Mucosa of descending colon (tissue), 3 donors: ENCODE results near the gene ZNF302. TPM values are rescaled to one million over a fixed set of nuclear protein-coding genes. Genes with fewer than 3 reads are reported as not detected.

Source experiments
- ATAC-seq: fragments of 200-7000 bp; cut with Tn5 transposase; one replicate; pipeline ENCODE4 v1.9.1; 2020; ENCODE audit warnings: mild to moderate bottlenecking, moderate library complexity
- DNase-seq, 3 donors: peaks; one replicate each; pipeline ENCODE4 v3.0.0-alpha.2; 2020
- H3K36me3 ChIP-seq: fragments of 200-600 bp; one replicate; pipeline ENCODE4 v1.8.0; 2021; ENCODE audit warnings: low read depth, mild to moderate bottlenecking
- H3K4me1 ChIP-seq: fragments of 200-600 bp; one replicate; pipeline ENCODE4 v1.8.0; 2021; ENCODE audit warnings: low read depth, mild to moderate bottlenecking
- H3K4me3 ChIP-seq: fragments of 200-600 bp; one replicate; pipeline ENCODE4 v1.8.0; 2021; ENCODE audit warnings: mild to moderate bottlenecking
- H3K9me3 ChIP-seq: fragments of 200-600 bp; one replicate; pipeline ENCODE4 v1.8.0; 2021; ENCODE audit warnings: mild to moderate bottlenecking
- CTCF ChIP-seq: fragments of 200-600 bp; IDR thresholded peaks from one replicate; pipeline ENCODE4 v1.8.0; 2022; ENCODE audit warnings: antibody characterized with exemption, mild to moderate bottlenecking
- intact Hi-C, 2 donors: fragments of 100-400 bp; cut with DNase I in 1 of 2; cut with micrococcal nuclease in 1 of 2; formaldehyde crosslinking; loops; one replicate each; pipeline versions ENCODE4 v1.11.0 to v1.11.1; 2022; cut with DNase I, micrococcal nuclease
- total RNA-seq, 3 donors: library from RNA; stranded (reverse); fragmentation: NEBNext Ultra II Directional in 2 of 3; extraction: Animal tissue kit (Norgen Biotek cat#: 25700) in 2 of 3; gene quantifications; one replicate each; pipeline versions ENCODE4 v1.2.1 to v1.2.4, GENCODE V29; 2021 to 2023
- donor health status: DM: no; HTN: no; CAD: no; lungs with moderate emphysema.
- donor health status: DM: no; HTN: no; CAD: no.
- donor health status: DM: no; HTN: yes; CAD: no.

ZNF302 gene
- total RNA-seq, 3 donors from 2014 or later: 16.5 to 33.8 (median 20.0) TPM

GRCh38 chr19:34732612-34733211, 55.2 kb downstream of the ZNF302 start:
- DNase-seq (peak in 2 of 3 donors; percentile 27 to 45), ATAC-seq (no peak)
- Histone ChIP-seq H3K36me3 (no peaks in the 10 kb centered on the region), H3K4me1 (peaks cover 11% of the 10 kb centered on the region), H3K4me3 (no peak overlapping the region), H3K9me3 (peaks cover 7% of the 10 kb centered on the region)
- TF ChIP-seq CTCF: no peak
- intact Hi-C loops: no loop called here

GRCh38 chr19:34733266-34733745, 55.8 kb downstream of the ZNF302 start:
- Histone ChIP-seq H3K4me3 (peak overlapping the region; percentile 57), H3K36me3 (no peaks in the 10 kb centered on the region), H3K9me3 (peaks cover 12% of the 10 kb centered on the region), H3K4me1 (peaks cover 11% of the 10 kb centered on the region)
- DNase-seq (no peak), ATAC-seq (peak; percentile 41)
- no peak for TF ChIP-seq CTCF
- intact Hi-C loops: no loop called here

GRCh38 chr19:34733746-34734536, 56.5 kb downstream of the ZNF302 start, which contains the start of gene ZNF181:
Gene ZNF181 (plus strand): TSS chr19:34734243. CDS start chr19:34735038, 795 bp downstream.
- intact Hi-C loops: no loop called here

GRCh38 chr19:34734537-34735103, 57.1 kb downstream of the ZNF302 start:
- ATAC-seq: peak; percentile 41
- no peak for TF ChIP-seq CTCF

More at GRCh38 chr19:34733746-34734536, 56.5 kb downstream of the ZNF302 start, which contains the start of gene ZNF181:
- peak within 1 kb of the TSS; percentile 57 for H3K4me3 ChIP-seq
- H3K9me3 ChIP-seq: peaks cover 18% of the 10 kb centered on the region
- ATAC-seq: peak; percentile 96
- H3K4me1 ChIP-seq: peaks cover 11% of the 10 kb centered on the region
- TF ChIP-seq CTCF: no peak
- H3K36me3 ChIP-seq: no peaks in the 10 kb centered on the region
- peak; percentile 92 for DNase-seq

More at GRCh38 chr19:34734537-34735103, 57.1 kb downstream of the ZNF302 start:
- H3K4me3 ChIP-seq: peak overlapping the region; percentile 57
- DNase-seq: peak in 2 of 3 donors; percentile 27 to 32
- H3K4me1 ChIP-seq: peaks cover 11% of the 10 kb centered on the region
- intact Hi-C loops: no loop called here
- no peaks in the 10 kb centered on the region for H3K36me3 ChIP-seq
- H3K9me3 ChIP-seq: peaks cover 25% of the 10 kb centered on the region

Other genes starting within 250 kb of the ZNF302 start
- 10 to 100 TPM; 41.0 to 63.6 (median 48.3) TPM for gene UBA2, start 249.3 kb upstream of the ZNF302 start, total RNA-seq
- gene WTIP, start 195.9 kb upstream of the ZNF302 start, total RNA-seq: 10 to 100 TPM in 1 of 3 donors, 1 to 10 TPM in 2; 1.5 to 12.3 (median 3.2) TPM
- 1 to 10 TPM in 2 of 3 donors, under 1 TPM in 1; 0.24 to 1.3 (median 1.1) TPM for gene SCGB2B2, start 519 bp upstream of the ZNF302 start, total RNA-seq
- gene ZNF181, start 56.6 kb downstream of the ZNF302 start, total RNA-seq: 10 to 100 TPM in 1 of 3 donors, 1 to 10 TPM in 2; 6.6 to 16.1 (median 8.4) TPM
- 1 to 10 TPM; 3.3 to 6.1 (median 3.9) TPM for gene ZNF599, start 95.5 kb downstream of the ZNF302 start, total RNA-seq
- gene ZNF30, start 249.2 kb downstream of the ZNF302 start, total RNA-seq: 1 to 10 TPM; 1.3 to 4.9 (median 2.1) TPM